Testis (tissue), 3 donors: Measurements from ENCODE around the gene ST6GAL1. TPM values are rescaled to one million over a fixed set of nuclear protein-coding genes. Genes with fewer than 3 reads are reported as not detected.

ENCODE experiments used
- DNase-seq: peaks from one replicate; pipeline ENCODE4 v3.0.0-alpha.2; 2019
- H3K27ac ChIP-seq, 2 donors: fragments of 200-600 bp; sonication (generic); one replicate each; pipeline ENCODE4 v1.5.1; 2019
- H3K27me3 ChIP-seq: fragments of 200-600 bp; sonication (generic); one replicate; pipeline ENCODE4 v1.5.1; 2019
- H3K36me3 ChIP-seq: fragments of 200-600 bp; sonication (generic); one replicate; pipeline ENCODE4 v1.5.1; 2017; ENCODE audit warnings: low read depth; ENCODE audit errors: missing control alignments
- H3K4me1 ChIP-seq: fragments of 200-600 bp; sonication (generic); one replicate; pipeline ENCODE4 v1.5.1; 2019
- H3K4me3 ChIP-seq, 2 donors: fragments of 200-600 bp; sonication (generic); one replicate each; pipeline ENCODE4 v1.5.1; 2017 to 2019
- H3K9me3 ChIP-seq: fragments of 200-600 bp; sonication (generic); one replicate; pipeline ENCODE4 v1.5.1; 2017
- POLR2A ChIP-seq: fragments of 450-650 bp; IDR thresholded peaks from one replicate; pipeline ENCODE4 v1.6.1; 2017; ENCODE audit warnings: antibody characterized with exemption, mild to moderate bottlenecking, moderate library complexity
- WGBS, 2 donors: methylation state at CpG; one replicate each; pipeline ENCODE4 v1.1.5; 2018; 5-methylcytosine and 5-hydroxymethylcytosine counted together
- intact Hi-C: fragments of 100-400 bp; cut with DNase I; formaldehyde crosslinking; loops from one replicate; pipeline ENCODE4 v1.15.1; 2023; ENCODE audit warnings: low total_unique reads
- polyA plus RNA-seq: library from polyadenylated mRNA; stranded (reverse); fragments of 350-450 nt; fragmentation: Illumina TruSeq; extraction: RNeasy Lipid Tissue Mini Kit (QIAGEN cat#74804); gene quantifications from one replicate; pipeline ENCODE4 v1.2.3, GENCODE V29; 2014; ENCODE audit warnings: low read depth, low replicate concordance; ENCODE audit not compliant: insufficient read depth
- total RNA-seq, 2 donors: library from RNA; depleted of rRNA; stranded (reverse); fragments of >200 nt; gene quantifications; one replicate each; pipeline ENCODE4 v1.2.3, GENCODE V29; 2016
- TF ChIP-seq, protein P1 (sequence below), 3 experiments: fragments of 450-650 bp in 2 of 3; fragments of 200-600 bp in 1 of 3; sonication (generic) in 1 of 3; IDR thresholded peaks; one replicate each; pipeline ENCODE4 v1.5.1; 2016 to 2019; ENCODE audit warnings: antibody characterized with exemption in 3 of 3, mild to moderate bottlenecking in 2 of 3, moderate library complexity in 1 of 3

The ST6GAL1 gene
- total and polyA plus RNA-seq, 3 donors from 2014 or later = 12.8 to 26.3 (median 16.9) TPM

DNA sequence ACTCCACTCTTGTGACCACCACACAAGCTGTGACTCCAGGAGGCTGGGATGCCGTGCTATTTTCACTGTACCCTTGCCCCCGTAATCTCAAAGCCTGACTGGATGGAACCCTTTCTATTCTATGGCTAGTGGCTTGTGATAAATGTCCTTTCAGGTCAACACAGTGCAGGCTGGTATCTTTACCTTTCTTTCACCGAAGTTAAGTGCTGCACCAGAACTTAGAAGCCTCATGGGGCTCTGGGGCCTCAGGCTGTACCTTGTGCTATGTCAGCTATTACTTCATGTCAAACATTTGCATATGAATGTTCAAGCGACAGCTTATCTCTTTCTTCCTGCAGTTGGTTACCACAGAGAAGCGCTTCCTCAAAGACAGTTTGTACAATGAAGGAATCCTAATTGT, 142.2 kb downstream of the ST6GAL1 start:
- 87 to 96% methylated on average over 5 of the region's 5 CpGs for WGBS, 2 donors
- H3K4me1 ChIP-seq = peaks cover 5% of the 10 kb centered on the region
- H3K27ac ChIP-seq = no peak overlapping the region
- DNase-seq = no peak
- H3K36me3 ChIP-seq = no peaks in the 10 kb centered on the region
- no peaks in the 10 kb centered on the region for H3K27me3 ChIP-seq
- intact Hi-C loops = no loop called here
- TF ChIP-seq, protein P1, sequence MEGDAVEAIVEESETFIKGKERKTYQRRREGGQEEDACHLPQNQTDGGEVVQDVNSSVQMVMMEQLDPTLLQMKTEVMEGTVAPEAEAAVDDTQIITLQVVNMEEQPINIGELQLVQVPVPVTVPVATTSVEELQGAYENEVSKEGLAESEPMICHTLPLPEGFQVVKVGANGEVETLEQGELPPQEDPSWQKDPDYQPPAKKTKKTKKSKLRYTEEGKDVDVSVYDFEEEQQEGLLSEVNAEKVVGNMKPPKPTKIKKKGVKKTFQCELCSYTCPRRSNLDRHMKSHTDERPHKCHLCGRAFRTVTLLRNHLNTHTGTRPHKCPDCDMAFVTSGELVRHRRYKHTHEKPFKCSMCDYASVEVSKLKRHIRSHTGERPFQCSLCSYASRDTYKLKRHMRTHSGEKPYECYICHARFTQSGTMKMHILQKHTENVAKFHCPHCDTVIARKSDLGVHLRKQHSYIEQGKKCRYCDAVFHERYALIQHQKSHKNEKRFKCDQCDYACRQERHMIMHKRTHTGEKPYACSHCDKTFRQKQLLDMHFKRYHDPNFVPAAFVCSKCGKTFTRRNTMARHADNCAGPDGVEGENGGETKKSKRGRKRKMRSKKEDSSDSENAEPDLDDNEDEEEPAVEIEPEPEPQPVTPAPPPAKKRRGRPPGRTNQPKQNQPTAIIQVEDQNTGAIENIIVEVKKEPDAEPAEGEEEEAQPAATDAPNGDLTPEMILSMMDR (IDR thresholded peaks at IDR 0.05) = no peak
- no peak for TF ChIP-seq POLR2A
- H3K9me3 ChIP-seq = no peaks in the 10 kb centered on the region
- no peak overlapping the region for H3K4me3 ChIP-seq

DNA sequence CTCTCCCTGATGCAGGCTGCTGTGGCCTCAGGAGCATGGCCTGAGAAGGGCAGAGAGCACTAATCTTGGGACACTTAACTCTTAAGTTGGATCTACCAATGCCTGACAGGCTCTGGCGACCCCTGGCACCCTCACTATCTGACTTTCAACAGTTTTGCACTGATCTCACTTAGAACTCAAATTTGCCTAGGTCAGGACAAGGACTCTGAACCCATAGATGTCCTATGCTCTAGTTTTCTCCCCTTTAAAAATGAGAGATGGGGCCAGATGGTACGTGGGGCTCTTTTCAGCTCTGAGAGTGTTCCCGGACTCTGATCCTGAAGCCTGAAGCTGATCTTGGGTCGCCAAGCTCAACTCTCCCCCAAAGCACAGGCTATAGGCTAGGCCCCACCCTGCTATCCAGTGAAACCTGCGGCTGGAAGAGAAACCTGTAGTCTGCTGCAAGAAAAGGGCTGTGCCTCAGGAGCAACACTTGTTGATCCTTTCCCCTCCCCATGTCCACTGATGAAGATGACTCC, 143.3 kb downstream of the ST6GAL1 start:
- WGBS, 2 donors = 91 to 97% methylated on average over 5 of the region's 5 CpGs
- Histone ChIP-seq H3K9me3 (no peaks in the 10 kb centered on the region), H3K27ac (no peak overlapping the region), H3K27me3 (no peaks in the 10 kb centered on the region), H3K4me1 (peaks cover 3% of the 10 kb centered on the region), H3K36me3 (no peaks in the 10 kb centered on the region), H3K4me3 (no peak overlapping the region)
- TF ChIP-seq POLR2A = no peak
- TF ChIP-seq, protein P1 (IDR thresholded peaks at IDR 0.05) = no peak
- intact Hi-C loops = no loop called here
- DNase-seq = no peak

DNA sequence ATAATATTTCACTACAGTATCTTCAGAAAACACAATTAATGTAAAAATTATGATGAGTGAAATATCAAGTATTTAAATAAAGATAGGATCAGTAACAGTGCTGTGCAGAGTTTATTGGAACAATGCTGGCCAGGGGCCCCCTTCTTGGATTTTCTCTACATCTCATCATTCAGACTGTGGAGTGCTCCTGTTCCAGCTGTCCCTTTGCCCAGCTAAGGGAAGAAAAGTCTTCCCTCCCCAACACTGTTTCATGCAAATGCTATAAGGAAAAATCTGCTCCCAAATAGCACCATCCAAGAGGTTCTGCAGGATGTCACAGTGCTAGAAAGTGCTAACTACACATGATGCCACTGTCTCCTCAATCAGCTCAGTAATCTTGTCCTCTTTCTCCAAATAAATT, 144.5 kb downstream of the ST6GAL1 start:
- H3K27ac ChIP-seq = no peak overlapping the region
- H3K4me3 ChIP-seq = no peak overlapping the region
- no peaks in the 10 kb centered on the region for H3K9me3 ChIP-seq
- no peaks in the 10 kb centered on the region for H3K36me3 ChIP-seq
- no peaks in the 10 kb centered on the region for H3K4me1 ChIP-seq
- H3K27me3 ChIP-seq = no peaks in the 10 kb centered on the region
- intact Hi-C loops = no loop called here
- DNase-seq = no peak
- TF ChIP-seq POLR2A = no peak
- TF ChIP-seq, protein P1 (IDR thresholded peaks at IDR 0.05) = no peak

DNA sequence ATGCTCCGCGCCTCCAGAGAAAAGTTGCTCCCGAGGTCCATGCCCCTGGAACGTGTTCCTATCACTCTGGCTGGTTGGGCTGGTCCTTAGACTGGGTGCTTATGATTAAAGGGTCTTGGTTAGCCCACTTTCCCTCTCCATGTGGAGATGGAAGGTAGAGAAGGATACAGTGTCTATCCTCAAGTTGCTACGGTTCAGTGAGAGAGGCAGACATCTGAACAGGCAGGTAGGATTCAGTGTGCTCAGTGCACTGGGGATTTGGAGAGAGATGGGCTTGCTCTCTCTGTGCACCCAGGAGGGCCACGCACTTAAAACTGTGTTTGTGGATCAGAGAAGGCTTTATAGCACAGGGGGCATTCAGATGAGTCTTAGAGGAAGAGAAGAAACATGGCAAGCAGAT, 146.0 kb downstream of the ST6GAL1 start:
- TF ChIP-seq POLR2A = no peak
- TF ChIP-seq, protein P1 (IDR thresholded peaks at IDR 0.05) = no peak
- WGBS, 2 donors = 92 to 96% methylated on average over 6 of the region's 6 CpGs
- DNase-seq = no peak
- no peak overlapping the region for H3K27ac ChIP-seq
- no peaks in the 10 kb centered on the region for H3K9me3 ChIP-seq
- H3K4me3 ChIP-seq = no peak overlapping the region
- no peaks in the 10 kb centered on the region for H3K4me1 ChIP-seq
- H3K27me3 ChIP-seq = no peaks in the 10 kb centered on the region
- intact Hi-C loops = no loop called here
- H3K36me3 ChIP-seq = no peaks in the 10 kb centered on the region

DNA sequence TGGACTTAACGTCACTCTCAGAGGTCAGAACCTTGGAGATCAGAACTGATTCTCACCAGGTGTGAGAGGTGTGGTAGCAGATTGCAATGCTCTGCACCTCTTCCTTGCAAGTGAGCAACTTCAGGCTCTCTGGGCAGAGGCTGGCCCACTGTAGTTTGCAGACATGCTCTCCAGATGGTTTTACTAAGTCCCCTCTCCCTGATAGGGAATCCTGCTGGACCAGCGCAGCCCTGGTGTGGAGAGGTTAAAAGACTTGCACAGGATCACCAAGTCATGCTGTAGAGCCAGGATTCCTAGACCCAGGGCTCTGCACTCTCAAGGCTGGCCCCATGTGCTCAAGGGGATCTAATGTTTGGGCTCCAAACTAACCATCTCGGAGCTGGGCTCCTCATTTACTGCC, 146.8 kb downstream of the ST6GAL1 start:
- Histone ChIP-seq H3K4me1 (no peaks in the 10 kb centered on the region), H3K27ac (no peak overlapping the region), H3K27me3 (no peaks in the 10 kb centered on the region), H3K36me3 (no peaks in the 10 kb centered on the region), H3K4me3 (no peak overlapping the region), H3K9me3 (no peaks in the 10 kb centered on the region)
- TF ChIP-seq, protein P1 (IDR thresholded peaks at IDR 0.05) = no peak
- TF ChIP-seq POLR2A = no peak
- DNase-seq = no peak
- intact Hi-C loops = no loop called here
- whole genome bisulfite sequencing, 2 donors = 81 to 100% methylated on average over 3 of the region's 3 CpGs
